Endometrial microvascular endothelial cells (primary cell): ENCODE measurements around the gene VPS26A. TPM values are rescaled to one million over a fixed set of nuclear protein-coding genes. Genes with fewer than 3 reads are reported as not detected.
"Not testable (repeated sequence)": the region's sequence is repeated elsewhere in the genome, so short reads cannot be mapped to it uniquely, and the experiment has no call there.

Experiments
- in situ Hi-C: cut with HindIII; loops from 2 replicates; pipeline ENCODE4 v1.10.0; 2017; ENCODE audit warnings: low sequenced_read_pairs, low pct_unique_long_range_greater_than_20kb; ENCODE audit errors: inconsistent ontology term
- total RNA-seq: library from RNA; depleted of rRNA; stranded (reverse); fragments of >200 nt; gene quantifications from one replicate; pipeline ENCODE4 v1.2.3, GENCODE V29; 2015; ENCODE audit errors: inconsistent ontology term

VPS26A gene
- total RNA-seq, 1 donor from 2014 or later: 38.1 TPM

DNA sequence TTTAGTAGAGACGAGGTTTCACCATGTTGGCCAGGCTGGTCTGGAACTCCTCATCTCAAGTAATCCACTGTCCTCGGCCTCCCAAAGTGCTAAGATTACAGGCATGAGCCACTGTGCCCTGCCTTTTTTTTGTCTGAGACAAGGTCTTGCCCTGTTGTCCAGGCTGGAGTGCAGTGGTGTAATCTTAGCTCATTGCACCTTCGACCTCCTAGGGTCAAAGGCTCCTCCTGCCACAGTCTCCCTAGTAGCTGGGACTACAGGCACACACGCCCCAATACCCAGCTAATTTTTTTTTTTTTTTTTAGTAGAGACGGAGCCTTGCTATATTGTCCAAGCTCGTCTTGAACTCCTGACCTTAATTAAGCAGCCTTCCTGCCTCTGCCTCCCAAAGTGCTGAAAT lies 29.2 kb downstream of the VPS26A start:
- in situ Hi-C loops: no loop called here

- in situ Hi-C loops: no loop called here
Observed at GRCh38 chr10:69160809-69161241, 36.8 kb downstream of the VPS26A start.

- in situ Hi-C loops: no loop called here
Observed at GRCh38 chr10:69168493-69168892, 44.5 kb downstream of the VPS26A start.

- in situ Hi-C loops: no loop called here
Observed at GRCh38 chr10:69172241-69172982, 48.4 kb downstream of the VPS26A start.

GRCh38 chr10:69175326-69175725 lies 51.3 kb downstream of the VPS26A start:
- in situ Hi-C loops: not testable (repeated sequence)

DNA sequence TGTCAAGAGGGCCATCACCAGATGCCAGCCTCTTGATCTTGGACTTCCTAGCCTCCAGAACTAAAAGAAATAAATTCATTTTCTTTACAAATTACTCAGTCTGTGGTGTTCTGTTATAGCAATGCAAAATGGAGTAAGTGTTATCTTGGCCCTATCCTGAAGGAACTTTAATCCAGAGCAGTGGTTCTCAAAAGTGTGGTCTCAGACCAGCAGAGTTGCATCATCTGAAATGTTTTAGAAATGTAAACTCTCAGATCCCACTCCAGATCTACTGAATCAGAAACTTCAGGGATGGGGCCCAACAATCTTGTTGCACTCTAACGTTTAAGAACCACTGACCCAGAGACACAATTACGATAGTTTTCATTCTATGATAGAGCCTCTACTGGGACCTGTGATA lies 52.8 kb downstream of the VPS26A start:
- in situ Hi-C loops: no loop called here

- in situ Hi-C loops: no loop called here
Observed at GRCh38 chr10:69179089-69179742, 55.2 kb downstream of the VPS26A start.

DNA sequence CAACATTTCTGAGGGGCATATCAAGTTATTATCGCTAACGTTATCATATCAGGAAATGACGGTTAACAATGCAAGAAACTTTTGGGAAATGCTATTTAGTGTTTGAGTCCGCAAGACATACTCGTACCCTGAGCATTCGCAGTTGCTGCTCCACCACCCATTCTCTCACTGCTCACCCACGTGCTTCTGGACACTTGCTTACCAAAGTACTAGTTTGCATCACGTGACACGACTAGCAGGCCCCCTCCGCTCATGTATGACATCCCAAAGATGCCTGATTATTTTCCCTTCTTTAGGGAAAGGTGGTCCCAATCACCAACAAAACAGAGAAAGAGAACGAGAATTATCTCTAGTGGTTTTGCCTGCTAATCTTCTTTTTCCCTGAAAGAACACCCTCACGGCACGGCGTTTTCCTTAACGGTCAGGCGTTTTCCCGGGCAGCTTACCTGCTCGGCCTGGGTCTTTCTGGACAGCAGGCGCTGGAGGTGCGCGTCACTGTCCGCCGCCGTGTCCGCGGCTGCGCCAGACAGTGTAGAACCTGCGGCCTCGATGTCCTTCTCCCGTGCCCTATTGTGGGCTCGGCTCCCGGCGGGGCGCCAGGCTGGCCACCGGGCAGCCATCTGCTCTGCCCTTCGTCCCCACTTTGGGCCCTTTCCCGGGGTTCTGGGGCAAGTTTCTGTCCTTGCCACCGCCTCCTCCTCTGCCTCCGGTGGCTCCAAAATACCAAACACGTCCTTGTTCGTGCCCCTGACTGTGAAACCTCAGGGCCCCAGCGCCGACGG lies 56.0 kb downstream of the VPS26A start, which contains the start of gene SUPV3L1:
SUPV3L1 (plus strand) TSS at position 492 of the 782 bp plus-strand sequence; CDS start at position 550, 58 bp downstream.
- in situ Hi-C loops: no loop called here

DNA sequence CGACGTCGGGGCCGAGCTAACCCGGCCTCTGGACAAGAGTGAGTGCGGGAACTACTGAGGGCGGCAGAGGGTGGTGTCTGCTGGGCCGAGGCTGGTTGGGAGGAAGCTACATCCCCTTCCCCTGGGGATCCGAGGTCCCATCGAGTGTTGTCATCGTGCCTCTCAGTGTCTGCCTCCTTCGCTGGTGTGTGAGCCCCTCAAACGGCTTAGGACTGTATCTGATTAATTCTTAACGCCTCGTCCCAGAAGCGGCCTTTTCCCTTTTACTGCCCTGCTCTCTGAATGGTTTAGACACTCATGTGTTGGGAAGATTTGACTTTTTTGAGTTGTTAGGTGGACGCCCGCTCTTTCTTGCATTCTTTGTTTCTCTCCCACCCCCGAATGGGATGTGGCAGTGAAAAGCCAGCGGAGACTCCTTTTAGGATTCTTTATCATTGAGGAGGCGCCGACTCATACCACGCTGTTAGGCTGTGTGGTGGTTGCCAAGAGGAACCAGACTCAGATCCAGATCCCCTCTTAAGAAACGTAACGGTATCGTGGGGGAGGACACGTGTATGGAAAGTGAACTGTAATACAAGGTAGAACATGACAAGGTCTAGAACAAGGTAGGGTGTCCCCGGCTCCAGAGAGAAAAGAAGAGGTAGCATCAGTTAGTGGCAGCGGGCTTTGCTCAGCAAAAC lies 56.7 kb downstream of the VPS26A start:
- in situ Hi-C loops: no loop called here

GRCh38 chr10:69181433-69181832 lies 57.5 kb downstream of the VPS26A start:
- in situ Hi-C loops: no loop called here

DNA sequence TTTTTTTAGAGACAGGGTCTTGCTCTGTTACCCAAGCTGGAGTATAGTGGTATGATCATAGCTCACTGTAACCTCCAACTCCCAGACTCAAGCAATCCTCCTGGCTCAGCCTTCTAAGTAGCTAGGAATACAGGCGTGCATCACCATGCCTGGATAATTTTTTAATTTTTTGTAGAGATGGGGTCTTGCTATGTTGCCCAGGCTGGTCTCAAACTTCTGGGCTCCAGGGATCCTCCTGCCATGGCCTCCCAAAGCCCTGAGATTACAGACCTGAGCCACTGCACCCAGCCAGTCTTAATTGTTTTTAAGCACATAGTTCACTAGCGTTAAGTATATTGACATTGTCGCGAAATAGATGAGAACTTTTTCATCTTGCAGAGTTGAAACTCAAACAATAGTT lies 58.0 kb downstream of the VPS26A start:
- in situ Hi-C loops: no loop called here

- in situ Hi-C loops: no loop called here
Observed at GRCh38 chr10:69186524-69186923, 62.5 kb downstream of the VPS26A start.

DNA sequence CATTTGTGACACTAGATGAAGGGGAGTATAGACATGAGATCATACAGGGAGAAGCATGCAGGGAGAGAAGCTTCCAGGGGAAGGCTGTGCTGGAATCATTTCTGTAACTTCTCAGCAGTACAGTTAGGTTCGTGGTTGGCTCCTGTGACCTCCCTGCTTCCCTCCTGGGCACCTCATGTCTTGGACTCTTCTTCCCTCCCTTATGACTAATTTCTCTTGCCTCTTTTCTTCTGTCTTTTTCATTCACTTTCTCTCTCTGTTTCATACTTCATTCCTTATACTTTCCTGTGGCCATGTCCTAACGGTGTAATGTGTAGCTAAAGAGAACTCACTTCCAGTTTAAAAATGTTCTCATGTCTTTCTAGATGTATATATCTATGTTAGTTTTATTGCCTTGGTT lies 77.1 kb downstream of the VPS26A start:
- in situ Hi-C loops: no loop called here

DNA sequence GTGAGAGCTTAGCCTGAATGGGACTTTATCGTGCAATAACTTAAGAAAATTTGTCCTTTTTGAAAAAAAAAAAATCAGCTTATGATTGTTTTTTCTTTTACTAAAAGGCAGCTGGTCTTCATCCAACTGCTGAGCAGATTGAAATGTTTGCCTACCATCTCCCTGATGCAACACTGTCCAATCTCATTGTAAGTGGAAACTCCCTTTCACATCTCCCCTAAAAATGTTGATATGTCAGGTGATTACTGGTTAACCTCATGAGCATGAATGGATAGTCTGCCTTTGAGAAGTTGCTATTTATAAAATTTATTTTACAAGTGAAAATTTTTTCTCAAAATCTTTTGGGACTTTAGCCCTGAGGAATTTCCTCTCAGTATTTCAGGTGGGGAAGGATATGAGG lies 78.4 kb downstream of the VPS26A start:
- in situ Hi-C loops: no loop called here

GRCh38 chr10:69208761-69209160 lies 84.8 kb downstream of the VPS26A start:
- in situ Hi-C loops: no loop called here

DNA sequence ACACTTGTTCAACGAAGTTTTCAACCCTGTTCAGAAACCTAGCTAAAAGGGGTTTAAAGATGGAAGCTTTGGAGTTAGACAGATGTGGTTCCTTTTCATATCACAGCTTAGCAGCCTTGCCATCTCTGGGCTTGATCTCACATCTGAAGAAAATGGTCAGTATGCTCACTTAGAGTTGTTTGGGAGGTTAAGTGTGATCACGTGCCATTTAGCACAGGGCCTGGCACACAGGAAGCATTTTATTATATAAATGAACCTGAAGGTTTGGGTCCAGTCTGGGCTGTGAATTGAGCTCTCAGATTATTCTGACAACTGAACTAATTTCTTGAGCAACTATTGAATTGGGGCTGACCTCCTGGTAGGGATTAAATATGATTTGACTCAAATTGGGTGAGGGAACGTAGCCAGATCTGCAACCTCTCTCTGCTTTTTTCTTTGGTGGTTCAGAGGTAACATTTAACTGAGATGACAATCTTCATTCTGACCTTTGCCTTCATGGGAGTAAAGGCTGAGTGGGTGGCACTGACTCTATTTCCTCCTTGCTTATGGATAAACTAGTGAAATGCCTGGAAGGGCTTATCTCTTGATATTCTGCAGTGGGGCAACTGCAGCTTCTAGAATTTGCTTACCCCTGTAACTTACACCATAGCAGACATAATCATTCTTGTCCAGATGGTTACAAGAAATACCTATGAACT lies 86.0 kb downstream of the VPS26A start:
- in situ Hi-C loops: no loop called here

- in situ Hi-C loops: no loop called here
Observed at GRCh38 chr10:69211104-69211503, 87.1 kb downstream of the VPS26A start.

GRCh38 chr10:69211524-69211923 lies 87.5 kb downstream of the VPS26A start:
- in situ Hi-C loops: no loop called here
